Measurements from ENCODE around the gene UGT1A8.

Gene UGT1A8

DNA sequence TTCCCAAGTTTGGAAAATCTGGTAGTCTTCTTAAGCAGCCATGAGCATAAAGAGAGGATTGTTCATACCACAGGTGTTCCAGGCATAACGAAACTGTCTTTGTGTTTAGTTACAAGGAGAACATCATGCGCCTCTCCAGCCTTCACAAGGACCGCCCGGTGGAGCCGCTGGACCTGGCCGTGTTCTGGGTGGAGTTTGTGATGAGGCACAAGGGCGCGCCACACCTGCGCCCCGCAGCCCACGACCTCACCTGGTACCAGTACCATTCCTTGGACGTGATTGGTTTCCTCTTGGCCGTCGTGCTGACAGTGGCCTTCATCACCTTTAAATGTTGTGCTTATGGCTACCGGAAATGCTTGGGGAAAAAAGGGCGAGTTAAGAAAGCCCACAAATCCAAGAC lies 154.7 kb downstream of the UGT1A8 start:
- no peak for DNase-seq

DNA sequence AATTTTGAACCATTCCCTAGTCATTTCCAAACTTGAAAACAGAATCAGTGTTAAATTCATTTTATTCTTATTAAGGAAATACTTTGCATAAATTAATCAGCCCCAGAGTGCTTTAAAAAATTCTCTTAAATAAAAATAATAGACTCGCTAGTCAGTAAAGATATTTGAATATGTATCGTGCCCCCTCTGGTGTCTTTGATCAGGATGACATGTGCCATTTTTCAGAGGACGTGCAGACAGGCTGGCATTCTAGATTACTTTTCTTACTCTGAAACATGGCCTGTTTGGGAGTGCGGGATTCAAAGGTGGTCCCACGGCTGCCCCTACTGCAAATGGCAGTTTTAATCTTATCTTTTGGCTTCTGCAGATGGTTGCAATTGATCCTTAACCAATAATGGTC lies 155.2 kb downstream of the UGT1A8 start:
- DNase-seq: no peak

DNA sequence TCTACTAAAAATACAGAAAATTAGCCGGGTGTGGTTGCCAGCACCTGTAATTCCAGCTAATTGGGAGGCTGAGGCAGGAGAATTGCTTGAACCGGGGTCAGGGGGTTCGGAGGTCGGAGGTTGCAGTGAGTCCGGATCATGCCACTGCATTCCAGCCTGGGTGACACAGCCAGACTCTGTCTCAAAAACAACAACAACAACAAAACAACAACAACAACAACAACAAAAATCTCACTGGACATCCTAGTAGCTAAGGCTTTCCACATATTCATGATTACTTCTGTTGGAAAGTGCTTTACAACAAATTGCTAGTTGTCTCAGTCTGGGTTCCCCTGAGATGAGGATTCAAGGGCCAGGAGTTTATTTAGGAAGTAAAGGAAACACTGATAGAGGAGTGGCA lies 156.4 kb downstream of the UGT1A8 start:
- DNase-seq: no peak

DNA sequence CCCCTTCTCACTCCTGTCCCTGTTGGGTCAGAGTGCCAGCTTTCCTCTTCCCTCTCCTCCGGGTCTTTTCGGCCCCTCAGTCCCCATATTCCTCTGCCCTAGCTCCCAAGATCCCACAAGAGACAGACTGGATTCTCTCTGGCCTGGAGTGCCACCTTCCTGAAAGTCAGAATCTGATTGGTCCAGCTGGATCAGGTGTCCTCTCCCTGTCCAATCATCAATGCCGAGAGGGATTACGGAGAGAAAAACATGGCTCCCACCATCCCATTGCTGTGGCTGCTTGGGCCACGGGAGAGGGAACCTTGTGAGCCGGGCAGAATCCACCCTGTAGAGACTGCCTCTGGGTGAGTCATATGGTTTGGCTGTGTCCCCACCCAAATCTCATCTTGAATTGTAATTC lies 158.0 kb downstream of the UGT1A8 start:
- DNase-seq: no peak

DNA sequence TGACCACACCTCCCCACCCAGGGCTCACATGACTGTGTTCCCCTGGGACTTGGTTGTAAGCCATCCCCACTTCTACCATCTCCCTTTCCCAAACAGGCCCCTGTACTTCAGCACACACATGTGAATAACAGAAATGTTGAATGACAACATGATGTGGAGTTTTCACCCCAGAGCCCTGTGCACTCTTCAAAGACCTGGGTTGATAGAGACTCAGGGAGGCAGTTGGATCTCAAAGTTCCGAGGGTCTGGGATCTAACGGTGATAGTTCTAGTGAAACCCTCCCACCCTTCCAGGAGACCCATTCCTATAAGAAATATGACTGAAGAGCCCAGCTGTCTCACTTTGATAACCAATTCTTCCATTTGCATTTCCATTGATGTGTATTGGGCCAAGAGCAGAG lies 160.6 kb downstream of the UGT1A8 start, which contains the start of gene MROH2A:
TSS of gene MROH2A (plus strand) at position 301 of the 400 bp plus-strand sequence. CDS start 1,029 bp downstream, outside the sequence.
- DNase-seq: no peak

DNA sequence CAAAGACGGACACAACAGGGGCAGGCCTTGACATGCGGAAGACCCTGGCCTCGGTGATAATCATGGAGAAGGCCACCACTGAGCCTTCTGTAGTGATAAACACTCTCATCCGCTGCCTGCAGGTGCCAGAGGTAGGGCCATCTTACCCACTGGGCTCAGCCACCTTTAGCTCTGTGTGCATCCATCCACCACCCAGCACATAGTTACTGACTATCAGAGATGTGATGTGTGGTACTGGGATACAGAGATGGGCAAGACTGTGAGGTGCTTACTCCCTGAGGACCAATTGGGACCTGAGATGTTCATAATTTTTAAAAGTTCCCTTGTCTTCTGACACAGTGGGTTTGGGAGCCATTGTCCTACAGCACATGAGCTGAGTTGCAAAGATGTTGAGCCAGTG lies 162.3 kb downstream of the UGT1A8 start:
- no peak for DNase-seq

DNA sequence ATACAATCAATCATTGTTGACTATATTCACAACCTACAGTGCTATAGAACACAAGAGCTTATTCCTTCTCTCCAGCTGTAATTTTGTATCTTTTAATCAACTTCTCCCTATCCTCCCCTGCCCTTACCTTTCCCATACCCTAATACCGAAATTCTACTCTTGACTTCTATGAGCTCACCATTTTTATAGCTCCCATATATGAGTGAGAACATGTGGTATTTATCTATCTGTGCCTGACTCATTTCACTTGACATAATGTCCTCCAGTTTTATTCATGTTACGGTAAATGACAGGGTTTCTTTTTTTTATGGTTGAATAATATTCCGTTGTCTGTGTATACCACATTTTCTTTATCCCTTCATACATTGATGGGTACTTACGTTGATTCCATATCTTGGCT lies 163.3 kb downstream of the UGT1A8 start:
- DNase-seq: no peak

DNA sequence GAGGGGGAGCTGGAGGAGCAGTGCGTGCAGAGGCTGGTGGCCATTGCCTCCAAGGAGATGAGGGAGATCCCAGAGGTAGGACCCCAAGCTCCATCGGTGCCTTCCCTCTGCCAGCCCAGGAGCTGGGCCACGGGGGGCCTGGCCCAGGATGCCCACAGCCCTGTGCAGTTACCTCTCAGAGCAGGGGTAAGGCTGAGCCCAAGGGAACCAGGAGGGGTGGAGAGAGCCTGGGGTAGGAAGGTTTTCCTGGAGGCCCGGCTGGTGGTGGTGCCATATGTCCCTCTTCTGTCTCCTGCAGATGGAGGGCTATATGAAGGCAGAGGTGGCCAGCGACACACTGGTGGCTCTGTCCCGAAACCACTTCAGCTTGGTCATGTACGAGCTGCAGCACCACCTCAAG lies 172.1 kb downstream of the UGT1A8 start:
- DNase-seq: no peak

DNA sequence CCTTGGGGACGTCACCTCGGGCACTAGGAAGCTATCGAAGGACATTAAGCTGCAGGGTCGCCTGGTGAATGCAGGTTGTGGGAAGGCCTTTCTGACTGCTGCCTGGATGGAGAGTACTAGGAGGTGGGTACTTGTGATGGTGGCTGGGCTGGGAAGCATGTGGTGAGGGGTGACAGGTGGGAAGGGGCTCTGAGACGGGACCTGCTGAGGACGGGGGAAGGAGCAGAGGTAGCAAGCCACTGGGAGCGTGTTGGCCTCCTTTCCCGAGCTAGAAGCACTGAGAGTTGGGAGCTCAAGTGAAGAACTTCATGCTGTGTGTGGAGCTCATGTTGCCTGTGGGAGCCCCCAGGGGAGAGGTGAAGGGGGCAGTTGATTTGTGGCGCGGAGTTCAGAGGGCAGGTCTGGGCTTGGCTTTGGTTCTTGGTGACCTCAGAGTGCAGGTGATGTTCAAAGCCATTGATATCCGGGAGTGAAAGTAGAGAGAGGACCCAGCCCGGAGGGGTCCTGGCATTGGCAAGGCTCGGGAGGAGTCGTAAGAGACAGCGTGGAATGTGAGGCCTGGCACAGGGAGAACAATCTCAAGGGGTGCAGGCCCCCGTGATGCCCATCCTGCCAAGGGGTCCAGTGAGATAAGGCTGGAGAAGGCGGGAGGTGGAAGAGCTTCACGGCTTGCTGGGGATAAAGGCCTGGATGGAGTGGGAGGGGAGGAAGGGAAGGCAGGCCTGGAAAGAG lies 173.9 kb downstream of the UGT1A8 start:
- no peak for DNase-seq

DNA sequence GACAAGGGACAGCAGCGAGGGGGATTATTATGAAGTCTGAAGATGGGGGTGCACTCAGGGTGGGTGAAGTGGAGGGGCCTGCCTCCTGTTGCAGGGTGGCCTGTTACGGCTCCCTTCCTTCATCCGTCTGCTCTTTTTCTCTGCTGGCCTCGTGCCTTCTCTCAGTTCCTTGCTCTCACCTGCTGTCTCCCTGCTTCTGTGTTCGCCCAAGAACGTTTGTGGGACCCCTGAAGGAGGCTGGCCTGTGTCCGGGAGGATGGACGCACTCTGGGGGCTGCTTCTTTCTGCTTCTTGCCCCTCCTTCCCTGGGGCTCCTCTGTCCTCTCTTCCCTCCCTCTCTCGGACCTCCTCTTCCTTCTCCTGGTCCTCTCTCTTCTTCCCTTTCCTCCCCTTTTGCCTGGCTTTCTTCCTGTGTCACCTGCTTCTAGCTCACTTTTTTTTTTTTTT lies 174.5 kb downstream of the UGT1A8 start:
- no peak for DNase-seq

DNA sequence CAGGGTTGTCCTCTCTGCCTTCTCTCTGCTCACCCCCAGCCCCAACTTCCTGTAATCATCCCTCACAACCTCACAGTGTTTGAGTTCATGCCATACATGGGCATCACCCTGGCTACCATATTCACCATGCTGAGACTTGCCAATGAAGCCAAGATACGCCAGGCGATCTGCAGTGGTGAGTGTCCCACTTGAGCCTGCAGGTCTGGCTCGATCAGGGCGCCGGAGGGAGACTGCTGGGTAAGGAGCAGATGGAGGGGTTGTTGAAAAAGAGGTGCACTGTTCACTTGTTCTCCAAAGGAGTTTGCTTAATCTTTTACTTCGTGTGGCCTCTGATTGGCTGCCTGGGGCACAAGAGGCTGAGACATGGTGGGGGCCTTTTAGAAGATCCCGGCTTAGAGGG lies 175.3 kb downstream of the UGT1A8 start:
- DNase-seq: no peak

DNA sequence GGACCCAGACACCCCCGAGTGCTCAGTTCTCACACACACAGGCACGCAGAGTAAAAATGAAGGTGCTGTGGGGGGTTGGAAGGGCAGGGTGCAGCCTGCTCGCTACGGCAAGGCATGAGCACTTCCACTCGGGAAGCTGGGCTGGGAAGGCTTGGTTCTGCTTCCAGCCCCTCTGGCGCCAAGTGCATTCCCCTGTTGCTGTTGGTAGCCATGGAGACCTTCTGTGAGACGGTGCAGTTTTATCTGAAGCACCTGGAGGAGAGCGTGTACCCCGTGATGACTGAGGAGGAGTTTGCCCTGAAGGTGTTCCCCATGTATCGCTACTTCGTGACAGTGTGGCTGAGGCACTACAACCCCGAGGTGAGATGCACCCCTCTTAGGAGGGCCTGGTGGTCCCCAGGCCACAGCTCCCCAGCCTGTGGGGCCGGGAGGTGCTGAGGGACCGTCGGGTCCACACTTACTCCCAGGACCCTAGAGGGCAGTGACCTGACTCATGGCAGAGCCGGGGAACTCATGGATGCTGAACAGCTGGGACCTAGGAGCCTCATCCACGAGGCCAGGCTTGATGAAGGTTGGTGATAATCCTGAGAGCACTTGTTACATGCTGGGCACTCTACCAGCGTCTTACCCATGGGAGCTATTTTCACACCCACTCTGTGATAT lies 176.2 kb downstream of the UGT1A8 start:
- DNase-seq: no peak

DNA sequence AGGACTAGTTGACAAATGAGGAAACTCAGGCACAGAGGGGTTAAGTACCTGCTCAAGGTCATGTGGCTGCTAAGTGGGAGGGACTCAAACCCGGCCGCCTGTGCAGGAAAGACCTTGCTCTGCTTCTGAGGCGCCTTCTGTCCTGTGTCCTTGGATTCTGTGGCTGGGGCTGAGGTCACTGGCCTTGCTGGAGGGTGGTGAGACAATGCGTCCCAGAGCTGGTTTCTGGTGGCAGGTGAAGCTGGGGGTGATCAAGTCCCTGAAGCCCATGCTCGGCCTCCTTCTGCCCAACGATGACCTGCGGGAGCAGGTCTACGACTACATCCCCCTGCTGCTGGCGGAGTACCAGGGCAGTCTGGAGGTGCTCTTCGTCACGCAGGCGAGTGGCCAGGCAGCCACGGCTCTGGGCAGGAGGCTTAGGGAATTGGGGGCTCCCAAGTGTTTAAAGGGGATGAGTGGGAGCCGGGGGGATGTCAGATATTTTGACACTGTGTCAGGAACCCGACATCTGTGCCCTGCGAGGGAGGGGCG lies 176.8 kb downstream of the UGT1A8 start:
- DNase-seq: no peak

DNA sequence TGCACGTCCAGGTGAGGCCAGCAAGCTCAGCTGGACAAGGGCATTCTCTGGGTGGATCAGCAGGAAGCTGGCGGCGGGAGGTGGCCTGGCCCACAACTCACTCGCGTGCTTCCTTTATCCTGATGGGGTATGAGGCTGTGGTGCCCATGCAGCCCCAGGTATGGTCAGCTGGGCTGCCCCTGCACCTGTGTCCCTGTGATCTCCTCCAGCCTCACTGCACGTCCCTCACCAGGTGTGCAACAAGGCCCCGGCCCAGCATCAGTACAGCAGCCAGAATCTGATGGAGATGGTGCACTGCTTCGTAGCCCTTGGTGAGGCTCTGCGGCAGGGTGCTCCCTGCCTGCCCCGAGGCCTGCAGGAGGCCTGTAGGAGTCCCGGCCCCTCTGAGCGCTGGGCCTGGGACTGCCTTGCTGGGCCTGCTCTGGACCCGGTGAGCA lies 178.3 kb downstream of the UGT1A8 start:
- DNase-seq: no peak

DNA sequence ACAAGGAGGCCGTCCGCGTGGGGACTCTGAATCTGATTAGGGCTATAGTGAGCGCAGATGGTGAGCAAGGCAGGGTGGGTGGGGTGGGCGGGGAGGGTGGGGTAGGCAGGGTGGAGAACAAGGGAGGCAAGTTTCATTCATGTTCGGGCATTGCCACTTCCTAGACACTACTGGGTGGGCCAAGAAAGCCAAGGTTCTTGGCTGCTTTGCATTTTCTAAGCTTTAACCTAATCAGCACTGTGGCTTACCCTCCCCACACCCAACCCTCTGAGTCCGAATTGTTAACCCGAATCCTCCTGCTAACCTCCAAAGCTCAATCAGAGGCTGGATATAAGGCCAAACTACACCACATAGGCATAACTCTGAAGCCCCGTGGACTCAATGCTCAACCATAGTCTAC lies 178.8 kb downstream of the UGT1A8 start:
- no peak for DNase-seq

DNA sequence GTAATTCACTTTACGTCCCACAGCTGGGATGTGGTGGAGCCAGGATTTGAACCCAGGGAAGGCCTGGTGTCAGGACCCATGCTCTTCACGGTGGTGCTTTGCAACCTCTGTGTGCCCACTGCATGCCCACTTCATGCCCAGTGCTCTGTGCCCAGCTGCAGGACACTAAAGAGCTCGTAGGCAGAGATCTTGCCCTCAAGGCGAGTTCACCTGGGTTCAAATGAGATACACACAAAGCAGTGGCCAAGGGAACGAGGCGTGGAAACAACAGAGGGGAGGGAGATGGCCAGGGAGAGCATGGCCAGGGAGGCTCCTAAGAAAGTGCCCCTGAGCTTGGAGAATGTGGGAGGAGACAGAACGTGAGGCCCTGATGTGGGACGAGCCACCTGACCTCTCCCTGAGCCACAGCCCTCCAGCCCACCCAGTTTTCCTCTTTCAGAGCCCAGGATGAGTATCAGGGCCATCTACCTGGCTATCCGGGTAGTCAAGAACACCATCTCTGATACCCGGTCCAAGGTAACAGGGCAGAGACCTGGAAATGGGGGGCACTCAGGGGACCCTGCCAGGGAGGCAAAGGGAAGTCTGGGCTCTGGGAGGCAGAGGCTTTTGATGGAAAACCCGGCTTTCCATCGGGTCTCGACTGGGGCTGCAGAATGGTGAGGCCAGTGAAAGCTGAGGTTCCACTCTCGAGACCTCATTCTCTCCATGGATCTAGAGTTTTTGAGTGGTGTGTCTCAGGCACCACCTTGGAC lies 181.1 kb downstream of the UGT1A8 start:
- DNase-seq: no peak

DNA sequence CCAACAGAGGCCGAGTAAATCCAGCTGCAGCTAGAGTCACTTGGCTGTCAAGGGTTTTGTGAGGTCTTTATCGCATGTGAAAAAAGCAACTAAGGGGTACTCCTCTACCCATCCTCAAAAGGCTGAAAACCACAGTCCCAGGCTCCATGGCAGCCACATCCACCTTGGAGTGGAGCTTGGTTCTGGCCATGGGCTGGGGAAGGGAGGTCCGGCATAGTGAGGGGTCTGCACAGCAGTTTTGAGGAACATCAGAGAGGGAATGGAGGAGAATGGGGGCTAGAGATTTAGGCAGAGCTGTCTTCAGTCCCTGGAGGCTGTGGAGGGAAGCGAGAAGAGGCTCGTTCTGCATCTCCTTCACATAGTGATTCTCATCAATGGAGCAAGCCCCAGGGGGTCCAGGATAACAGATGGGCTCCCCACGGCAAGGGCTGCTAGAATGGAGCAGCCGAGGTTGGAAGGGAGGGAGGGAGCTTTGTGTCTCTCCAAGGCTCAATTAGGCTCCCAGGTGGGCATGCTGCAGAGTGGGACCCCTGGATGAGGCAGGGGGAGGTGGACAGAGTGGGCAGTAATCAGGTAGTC lies 181.7 kb downstream of the UGT1A8 start:
- DNase-seq: no peak

DNA sequence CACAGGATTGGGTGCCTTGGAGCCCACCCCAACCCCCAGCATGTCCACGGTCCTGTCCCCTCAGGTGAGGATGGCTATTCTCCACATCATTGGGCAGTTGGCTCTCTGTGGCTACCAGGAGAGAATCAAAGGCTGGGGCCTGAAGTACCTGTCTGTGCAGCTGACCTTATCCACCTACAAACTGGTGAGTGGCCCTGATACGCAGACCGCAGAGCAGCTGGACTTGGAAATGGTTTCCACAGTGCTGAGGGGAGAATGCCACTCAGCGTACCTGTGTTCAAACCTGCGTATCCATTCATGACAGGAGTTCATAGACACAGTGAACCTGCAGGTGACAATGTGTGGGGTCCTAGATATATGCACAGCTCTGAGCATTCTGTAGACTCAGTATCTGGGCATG lies 182.3 kb downstream of the UGT1A8 start:
- no peak for DNase-seq

DNA sequence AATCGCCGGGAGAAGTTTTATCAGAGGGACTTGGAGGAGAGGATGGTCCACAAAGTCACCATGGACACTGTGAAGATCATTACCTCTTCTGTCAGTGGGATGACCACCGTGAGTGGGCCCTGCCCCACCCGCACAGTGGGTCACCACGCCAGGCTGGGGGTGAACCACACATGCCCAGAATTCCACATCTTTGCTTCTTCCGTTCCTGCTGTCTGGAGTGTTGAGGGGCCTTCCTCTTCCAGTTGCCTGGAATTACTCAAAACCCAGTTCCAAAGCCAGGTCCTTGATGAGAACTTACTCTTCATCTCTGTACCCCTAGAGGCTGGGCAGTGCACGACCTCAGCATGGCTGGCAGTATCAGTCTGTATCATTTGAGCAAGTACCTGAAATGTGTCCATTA lies 182.8 kb downstream of the UGT1A8 start:
- DNase-seq: no peak

DNA sequence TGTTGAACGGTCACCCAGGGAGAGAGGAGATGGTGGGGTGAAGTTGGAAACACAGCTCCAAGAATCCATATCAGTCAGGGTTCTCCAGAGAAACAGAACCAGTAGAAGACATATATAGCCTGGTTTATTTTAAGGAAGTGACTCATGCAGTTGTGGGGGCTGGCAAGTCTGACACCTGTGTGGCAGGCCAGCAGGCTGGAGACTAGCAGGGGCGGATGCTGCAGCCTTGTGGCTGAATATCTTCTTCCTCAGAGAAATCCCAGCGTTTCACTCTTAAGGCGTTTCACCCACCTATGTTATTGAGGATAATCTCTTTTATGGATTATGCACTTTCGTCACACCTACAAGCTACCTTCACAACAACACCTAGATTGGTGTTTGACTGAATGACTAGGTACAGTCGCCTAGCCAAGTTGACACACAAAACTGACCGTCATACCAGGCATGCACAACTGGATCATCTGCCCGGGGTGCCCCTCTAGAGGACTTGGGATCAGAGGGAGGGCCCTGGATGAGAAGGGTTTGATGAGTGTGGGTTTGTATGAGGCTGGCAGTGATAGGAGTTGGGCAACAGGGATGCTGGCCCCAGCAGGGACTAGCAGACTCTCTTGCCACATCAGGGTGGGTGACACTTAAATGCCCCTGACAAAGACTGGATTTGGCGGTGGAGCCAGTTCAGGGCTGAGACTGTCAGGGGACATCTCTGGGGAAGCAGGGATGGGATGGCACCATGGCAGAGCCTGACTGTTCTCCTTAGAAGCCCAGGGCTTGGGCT lies 184.1 kb downstream of the UGT1A8 start:
- no peak for DNase-seq

DNA sequence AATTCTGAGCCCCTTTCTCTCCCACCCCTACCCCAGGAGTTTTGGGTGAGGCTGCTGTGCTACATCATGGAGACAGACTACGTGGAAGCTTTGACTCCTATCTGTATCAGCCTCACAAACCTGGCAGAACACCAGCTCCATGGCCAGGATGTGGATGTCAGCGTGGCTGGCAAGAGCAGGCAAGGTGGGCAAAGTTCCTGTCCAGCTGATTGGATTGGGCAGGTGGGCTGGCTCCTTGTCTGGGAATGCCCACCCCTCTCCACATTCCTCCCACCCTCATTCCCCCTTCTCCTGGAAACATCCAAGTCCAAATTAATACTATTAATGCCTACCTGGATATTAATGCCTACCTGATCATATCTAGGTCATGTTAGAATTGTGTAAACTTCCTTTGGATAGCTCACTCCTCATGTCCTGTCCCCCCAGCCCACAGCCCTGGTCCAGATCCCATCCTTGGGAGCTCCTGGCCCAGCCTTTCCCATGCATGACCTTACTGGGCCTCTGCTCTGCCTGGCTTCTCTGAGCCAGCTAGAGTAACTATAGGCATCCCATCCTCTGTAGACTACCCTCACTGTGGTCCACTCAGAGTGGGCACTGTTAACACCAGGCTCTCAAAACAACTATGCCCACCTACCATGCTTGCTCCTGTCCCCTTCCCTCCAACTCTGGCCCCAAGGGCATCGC lies 184.8 kb downstream of the UGT1A8 start:
- no peak for DNase-seq
